Glomerular visceral epithelial cell (primary cell): ENCODE data around the gene RGSL1.
A peak's percentile ranks its signal among the peaks of the same experiment; 100 is the strongest.

Source experiments
- DNase-seq: peaks from one replicate; pipeline ENCODE4 v3.0.0-alpha.2; 2016; ENCODE audit errors: extremely low spot score

RGSL1 gene

DNA sequence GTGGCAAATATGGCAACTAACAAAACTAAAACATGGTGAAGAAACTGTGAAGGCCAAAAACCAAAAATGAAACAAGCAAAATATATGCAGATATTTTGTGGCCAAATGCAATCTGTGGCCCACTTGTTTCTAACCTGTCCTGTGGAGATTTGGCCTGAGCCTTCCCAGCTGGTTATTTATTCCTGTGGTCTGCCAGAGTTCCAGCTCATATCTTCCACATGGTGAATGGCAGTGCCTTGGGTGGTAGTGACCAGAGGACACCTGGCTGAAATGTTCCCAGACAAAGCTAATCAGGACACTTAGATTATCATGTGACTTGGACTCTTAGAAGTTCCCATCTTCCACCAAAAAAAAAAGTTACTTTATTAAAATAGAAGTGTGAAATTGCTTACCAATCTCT, 99.4 kb downstream of the RGSL1 start:
- no peak for DNase-seq

DNA sequence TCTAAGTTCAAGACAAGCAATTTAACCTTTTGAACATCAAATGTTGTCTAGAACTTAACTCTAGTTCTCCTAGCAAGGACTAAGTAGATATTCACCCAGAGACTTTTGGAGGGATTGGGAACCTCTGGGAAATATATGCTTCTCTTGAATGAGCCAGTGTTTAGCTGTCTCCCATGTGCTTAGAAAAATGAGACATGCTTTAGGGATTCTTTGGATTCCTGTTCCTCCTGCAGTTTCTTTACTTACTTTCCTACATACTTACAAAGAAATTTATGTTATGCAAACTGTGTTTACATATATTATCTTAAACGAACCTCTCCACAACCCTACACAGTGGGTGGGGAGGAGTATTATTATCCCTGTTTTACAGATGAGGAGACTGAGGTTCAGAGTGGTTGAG, 99.9 kb downstream of the RGSL1 start:
- no peak for DNase-seq

DNA sequence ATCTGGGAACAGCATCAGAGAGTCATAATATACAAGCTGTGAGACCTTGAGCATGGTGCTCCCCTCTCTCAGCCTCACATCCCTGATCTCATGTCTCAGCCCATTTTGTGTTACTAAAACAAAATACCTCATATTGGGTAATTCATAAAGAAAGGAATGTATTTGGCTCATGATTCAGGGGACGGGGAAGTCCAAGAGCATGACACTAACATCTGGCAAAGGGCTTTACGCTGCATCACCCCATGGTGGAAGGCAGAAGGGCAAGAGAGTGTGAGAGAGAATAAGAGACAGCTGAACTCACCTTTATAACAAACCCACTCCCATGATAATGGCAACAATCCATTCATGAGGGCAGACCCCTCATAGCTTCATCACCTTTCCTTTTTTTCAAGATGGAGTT, 102.6 kb downstream of the RGSL1 start:
- DNase-seq: no peak

DNA sequence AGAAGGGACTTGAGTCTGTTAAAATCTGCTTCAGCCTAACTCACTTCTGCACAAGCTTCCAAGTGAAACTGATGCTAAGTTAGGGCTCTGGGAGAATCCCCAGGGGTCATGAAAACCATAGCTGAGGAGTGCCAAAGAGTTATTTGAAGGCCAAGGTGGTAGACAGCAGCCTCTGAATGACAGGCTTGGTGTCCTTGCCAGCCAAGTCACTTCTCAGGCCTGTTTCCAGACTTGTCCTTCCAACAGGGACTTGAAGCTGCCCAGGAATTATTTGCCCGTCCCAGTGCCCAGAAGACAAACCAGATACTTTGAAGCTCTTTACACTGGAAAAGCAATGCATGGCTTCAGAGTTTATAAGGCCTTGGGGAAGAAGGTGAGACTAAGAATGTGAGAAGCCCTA, 105.5 kb downstream of the RGSL1 start:
- DNase-seq: no peak

DNA sequence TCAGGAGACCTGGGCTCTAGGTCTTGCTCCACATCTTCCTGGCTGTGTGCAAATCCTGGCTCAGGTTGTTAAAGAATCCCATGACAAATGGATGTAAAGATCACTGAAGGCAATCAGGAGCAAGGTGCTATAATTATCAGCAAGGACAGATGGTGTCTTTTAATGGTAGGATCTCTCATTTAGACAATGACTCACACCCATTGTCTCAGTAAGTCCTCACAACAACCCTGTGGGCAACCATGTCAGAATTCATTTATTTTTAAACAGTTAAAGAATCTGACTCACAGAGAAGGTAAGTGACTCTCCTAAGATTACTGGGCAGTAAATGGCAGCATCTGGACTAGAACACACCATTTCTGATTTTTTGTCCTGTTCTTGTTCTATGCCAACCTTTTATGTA, 106.3 kb downstream of the RGSL1 start:
- DNase-seq: no peak

DNA sequence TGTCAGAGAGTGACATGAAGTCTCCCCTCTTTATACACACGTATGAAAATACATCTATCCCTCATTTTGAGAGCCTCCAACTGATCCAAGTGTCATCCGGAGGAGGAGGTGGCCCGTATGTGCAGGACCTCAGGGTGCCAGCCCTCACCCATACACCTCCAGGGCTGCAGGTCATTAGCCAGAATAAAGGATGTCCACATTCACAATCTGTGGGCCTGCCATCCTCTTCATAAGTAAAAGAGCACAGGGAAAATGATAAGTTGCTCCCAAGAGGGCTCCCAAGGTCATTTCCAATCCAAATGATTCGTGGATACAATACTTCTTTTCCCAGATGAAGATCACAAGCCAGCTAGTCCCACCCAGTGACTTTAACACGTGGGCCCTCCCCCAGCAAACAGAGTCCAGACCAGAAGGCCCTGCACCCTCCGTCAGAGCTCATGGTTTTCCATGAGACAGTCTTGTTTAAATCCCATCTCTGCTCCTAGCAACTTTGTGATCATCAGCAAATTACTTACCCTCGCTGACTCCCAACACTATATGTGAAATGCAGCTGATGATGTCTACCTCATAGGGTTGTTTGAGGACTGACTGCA, 110.5 kb downstream of the RGSL1 start:
- DNase-seq: no peak

DNA sequence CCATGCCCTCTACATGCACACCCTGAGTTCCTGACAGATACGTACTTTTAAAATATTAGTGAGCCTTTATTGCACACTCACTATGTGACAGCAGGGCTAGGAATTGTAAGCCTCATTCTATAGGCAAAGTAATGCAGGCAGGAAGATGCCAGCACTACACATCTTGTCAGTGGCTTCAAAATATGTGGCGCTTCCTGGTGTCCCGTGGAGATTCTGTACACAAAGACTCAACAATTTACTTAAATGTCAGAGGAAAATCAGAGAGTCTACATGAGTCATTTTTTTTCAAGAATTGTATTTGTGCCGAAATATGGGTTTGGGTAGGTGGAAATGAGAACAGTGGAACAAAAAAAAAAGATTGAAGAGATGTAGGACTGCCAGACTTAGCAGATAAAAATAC, 111.5 kb downstream of the RGSL1 start:
- no peak for DNase-seq

DNA sequence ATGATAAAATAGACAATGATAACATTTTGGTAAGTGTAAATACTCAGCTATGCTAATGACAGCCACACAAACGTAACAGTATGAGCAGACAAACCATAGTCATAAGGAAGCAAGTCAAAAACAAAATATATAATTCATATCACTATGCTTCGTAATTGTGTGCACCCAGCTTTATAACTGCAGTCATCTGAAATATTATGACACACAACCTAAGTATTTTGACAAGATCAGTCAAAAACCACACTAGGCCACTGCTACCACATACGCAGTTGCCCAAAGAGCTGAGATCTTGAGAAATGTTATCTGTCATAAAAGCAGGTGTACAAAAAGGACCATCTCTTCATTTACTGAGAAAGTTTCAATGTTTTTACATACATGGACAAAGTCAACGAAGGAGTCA, 113.1 kb downstream of the RGSL1 start:
- no peak for DNase-seq

DNA sequence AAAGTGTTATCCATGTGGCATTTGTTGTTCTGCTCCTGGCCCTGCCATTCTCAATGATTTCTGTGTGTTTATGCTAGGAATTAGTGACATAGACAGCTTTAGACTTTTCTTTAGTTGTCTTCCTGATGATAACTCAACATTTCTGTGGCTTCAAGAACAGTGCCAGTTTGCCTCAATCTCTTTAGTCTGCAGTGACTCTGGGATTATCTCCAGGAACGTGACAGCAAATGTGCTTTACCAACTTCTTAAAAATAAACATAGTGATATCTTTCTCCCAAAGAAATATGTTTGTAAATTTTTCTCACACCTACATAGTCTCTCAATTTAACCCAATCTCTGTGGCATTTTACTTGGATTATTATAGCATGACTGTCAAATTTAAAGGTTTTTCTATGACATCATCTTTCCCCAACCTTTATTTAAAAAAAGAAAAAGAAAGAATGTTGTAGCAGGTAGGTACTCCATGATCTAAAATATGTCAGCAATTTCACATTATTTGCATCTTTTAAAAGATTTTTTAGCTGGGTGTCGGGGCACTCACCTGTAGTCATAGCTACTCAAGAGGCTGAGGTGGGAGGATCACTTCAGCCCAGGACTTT, 114.6 kb downstream of the RGSL1 start:
- no peak for DNase-seq

DNA sequence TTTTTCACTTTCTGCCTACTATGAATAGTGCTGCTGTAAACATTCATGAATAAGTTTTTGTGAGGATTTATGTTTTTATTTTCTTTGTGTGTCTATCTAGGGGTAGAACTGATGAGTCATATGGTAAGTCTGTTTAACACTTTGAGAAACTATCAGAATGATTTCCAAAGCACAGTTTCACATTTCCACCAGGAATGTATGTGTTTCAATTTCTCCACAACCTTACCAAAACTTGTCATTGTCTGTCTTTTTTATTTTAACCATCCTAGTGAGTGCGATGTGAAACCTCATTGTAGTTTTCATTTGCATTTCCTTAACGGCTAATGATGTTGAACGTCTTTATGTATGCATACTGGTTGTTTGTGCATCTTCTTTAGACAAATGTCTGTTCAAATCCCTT, 115.6 kb downstream of the RGSL1 start:
- no peak for DNase-seq

DNA sequence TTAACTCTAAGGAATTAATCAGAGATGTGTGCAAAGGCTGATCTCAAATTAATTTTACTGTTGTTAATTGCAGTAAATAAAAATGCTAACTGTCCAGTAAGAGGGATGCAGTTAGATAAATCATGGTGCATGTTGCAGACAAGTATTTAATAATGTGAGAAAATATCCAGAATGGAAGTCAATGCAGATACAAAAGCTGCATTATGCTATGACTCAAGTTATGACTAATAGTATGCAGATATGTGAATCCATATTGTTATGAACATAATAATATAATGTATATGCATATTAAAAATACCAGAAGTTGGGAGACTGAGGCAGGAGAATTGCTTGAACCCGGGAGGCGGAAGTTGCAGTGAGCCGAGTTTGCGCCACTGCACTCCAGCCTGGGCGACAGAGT, 117.7 kb downstream of the RGSL1 start:
- DNase-seq: no peak

DNA sequence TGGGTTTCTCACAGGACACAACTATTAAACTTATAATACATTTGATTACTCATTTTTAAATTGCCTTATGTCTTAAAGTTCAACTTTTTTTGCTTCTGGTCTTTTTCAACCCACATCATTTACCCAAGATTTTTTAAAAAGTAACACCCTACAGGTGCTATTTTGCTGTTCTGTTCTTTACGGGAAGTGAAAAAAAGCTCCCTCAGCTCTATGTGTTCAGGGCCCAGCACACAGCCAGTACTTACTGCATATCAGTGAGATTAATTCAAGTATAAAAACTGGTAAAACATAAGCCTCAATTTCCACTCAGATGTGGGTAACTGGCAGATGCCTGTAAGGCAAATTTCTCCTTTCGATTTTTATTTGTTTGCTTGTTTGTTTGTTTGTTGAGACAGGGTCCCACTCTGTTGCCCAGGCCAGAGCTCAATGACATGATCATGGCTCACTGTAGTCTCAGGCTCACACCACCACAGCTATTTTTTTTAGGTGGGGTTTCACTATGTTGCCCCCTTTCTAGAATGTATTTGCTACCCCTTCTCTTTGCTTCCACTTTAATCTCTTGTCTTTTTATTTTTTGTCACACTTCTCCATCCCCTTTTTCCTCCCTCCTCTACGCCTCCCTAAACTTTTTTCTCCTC, 118.8 kb downstream of the RGSL1 start:
- no peak for DNase-seq

DNA sequence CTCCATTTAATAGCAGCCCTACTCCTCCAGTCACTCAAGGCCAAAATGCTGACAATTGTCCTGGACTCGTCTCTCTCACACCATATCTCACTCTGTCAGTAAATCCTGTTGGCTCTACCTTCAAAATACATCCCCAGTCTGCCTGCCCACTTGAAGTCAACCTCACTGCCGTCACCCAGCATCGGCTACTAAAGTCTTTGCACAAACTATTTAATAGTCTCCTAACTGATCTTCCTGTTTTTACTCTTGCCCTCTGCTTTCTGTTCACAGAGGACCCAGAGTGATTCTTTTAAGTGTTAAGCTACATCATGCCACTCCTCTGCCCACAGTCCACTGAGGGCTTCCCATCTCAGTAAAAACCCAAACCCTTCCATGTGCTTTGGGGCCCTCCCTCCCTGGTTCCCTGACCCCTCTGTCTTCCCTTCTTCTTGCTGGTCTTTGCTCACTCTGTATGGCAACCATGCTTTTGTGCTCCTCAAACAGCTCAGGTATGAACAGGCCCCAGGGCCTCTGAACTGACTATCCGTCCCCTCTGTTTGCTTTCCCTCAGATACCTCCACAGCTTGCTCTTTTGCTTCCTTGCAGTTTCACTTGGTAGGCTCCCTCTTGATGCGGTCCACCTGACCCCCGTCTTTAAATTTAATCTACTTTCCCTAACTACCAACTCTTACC, 120.1 kb downstream of the RGSL1 start:
- DNase-seq: no peak

DNA sequence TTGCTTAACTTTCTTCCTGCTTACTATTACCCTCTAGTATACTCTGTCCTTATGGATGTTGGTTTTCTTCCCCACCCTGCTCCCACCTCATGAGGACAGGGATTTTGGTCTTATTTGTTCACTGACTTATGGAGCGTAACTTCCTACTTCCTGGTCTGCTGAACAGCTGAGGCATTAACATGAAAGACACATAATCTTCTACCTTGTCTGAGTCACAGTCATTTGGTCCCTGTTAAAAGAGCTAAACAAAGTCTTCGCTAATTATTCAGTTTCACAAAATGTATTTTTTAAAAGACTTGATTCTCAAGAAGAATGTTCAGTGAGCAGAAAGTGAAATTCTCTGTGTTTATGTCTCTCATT, 120.6 kb downstream of the RGSL1 start:
- no peak for DNase-seq

DNA sequence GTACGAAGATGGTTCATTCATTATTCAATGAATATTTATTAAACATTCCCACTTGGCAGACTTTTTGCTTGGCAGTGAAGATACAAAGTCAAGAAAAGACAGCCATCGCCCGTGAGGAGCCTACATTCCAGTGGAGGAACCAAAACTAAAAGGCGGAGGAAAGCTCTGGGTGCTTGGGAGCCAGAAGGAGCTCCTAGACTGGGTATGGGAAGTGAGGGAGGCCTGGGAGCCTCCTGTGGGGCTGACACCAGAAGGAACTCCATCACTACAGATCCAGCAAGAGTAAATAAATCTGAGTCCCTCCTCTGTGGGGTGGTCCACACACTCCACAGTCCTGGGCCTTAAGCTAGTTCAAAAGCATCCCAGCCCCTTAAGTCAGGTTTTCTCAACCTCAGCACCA, 124.2 kb downstream of the RGSL1 start:
- no peak for DNase-seq

DNA sequence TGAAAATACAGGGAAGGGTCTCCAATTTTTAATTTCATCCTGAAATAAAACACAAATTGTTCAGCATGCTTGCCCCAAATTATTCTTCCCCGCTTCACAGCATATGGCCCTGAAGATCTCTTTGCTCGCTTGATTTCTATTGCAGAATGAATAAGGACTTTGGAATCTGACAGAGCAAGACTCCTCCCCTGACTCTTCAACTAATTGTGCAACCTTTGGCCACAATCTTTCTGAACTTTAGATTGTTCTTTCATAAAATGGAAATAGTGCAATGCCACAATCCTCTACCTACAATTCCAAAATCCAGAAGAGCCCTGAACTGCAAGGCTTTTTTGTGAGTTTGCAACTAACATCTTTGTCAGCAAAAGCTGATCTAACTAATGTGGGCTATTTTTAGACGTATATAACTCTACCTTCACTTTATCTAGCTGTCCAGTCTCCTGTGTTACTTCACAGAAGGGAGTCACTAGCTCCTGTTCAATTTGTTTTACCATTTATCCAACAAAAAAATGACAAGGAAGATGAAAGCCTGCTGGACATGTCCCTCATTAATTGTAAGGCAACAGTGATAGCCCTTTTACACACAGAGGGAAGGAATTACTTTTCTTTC, 125.7 kb downstream of the RGSL1 start:
- DNase-seq: peak; percentile 29

DNA sequence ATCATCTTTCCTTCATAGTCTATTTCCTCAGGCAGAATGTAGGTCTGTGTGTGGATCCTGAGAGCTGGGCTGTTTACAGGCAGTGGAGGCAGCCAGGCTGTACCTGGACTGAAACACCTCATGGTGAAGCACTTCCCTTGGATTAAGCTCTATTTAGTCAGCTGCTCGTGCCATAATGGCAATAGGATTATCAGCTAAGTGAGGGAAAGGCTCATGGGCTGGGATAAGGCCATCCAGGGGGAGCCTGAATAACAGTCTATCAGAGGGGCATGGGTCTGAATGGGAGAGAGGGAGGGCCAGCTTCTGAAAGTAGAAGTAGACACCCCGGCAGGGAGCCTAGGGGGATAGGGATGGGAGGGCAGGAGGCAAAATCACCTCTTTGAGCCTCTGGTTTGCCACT, 130.8 kb downstream of the RGSL1 start:
- no peak for DNase-seq

DNA sequence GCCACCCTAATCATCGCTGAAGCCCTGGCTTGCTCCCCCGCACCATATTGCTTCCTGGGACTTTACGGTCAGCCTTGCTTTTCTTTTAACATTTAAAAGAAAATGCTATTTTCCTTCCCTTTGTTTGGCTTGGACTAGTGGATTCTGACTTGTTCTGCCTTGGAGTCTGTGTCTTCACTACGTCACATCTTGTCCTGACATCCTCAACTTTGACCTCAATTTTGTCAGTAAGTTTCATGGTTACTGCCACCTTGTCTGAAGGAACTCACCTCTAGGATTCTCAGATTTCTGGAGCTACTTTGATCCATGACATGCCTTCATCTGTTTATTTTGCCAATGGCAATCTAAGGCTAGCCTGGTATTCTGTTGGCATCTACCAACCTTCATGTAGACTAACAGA, 134.8 kb downstream of the RGSL1 start:
- DNase-seq: no peak

DNA sequence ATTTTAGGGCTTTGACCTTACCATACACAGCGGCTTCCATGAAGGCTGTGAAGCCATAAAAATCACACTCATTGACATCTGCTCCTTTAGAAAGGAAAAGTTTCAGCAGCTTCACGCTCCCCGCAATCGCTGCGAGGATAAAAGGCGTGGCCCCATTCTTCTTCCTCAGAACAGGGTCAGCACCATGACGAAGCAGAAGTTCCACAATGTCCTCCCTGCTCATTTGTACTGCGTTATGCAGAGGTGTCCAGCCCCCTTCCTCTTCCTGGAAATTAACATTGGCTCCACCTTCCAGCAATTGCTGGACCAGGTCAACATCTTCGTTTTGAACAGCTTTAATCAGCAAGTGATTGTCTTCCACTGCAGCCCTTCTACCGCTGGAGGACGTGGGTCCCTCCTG, 136.4 kb downstream of the RGSL1 start:
- DNase-seq: no peak

DNA sequence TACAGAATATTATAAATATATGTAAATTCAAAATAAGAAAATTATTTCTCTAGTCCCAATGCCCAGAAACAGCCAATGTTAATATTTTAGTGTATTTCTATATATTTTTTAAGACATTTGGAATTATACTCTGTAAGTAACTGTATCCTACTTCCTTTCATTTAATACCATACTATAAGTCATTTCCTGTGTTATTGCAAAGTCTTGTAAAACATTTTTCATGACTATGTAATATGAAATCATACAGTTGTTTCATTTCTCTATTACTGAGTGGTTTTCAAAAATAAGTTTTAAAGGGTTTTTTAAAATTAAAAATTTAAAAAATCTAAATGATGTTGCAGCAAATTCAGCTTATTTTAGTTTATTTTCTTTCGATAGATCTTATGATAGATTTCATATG, 137.1 kb downstream of the RGSL1 start:
- DNase-seq: no peak

DNA sequence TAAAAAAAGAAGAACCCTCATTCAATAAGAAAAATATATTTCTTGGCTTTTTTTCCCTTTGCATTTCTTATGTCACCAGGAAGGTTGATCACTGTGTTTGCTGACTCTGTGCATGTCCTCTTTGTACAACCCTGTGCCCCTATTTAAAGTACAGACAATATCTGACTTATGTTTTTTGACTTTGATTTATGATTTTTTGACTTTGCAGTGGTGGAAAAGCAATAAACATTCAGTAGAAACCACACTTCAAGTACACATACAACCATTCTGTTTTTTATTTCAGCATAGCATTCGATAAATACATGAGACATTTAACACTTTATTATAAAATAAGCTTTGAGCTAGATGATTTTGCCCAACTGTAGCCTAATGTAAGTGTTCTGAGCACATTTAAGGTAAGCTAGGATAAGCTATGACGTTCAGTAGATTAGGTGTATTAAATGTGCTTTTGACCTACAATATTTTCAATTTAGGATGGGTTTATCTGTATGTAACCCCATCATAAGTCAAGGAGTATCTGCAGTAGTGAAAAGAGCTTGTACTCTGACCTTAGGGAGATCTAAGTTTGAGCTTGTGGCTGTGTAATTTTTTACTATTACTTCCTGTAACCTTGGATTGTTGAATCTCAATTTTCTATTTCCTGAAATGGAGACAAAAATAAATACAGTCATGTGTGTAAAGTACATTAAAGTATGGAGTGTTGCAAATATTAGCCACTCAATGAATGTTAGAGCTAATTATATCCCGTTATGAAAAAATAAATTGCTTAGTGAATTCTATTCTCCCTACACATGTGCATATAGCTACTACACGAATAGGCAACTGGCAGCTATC, 137.9 kb downstream of the RGSL1 start:
- DNase-seq: no peak
